ENCODE measurements around the gene NUDT14. TPM values are rescaled to one million over a fixed set of nuclear protein-coding genes. Genes with fewer than 3 reads are reported as not detected.

Gene NUDT14
- total and polyA plus RNA-seq, 2 experiments from 2014 or later, result 14.8 to 38.4 TPM

GRCh38 chr14:105181549-105182295 lies 610 bp upstream of the NUDT14 start (continued):
- TF ChIP-seq ZNF462 (CRISPR knock-in tag; IDR thresholded peaks at IDR 0.05) (no peak), EZH2 (IDR thresholded peaks at IDR 0.05; ENCODE audit: low read depth, unreplicated experiment) (no peak), JUNB (IDR thresholded peaks at IDR 0.05; ENCODE audit: unreplicated experiment) (no peak), CREB1 (CRISPR knock-in tag; IDR thresholded peaks at IDR 0.05; ENCODE audit: low read depth) (no peak), STAT1 (IDR thresholded peaks at IDR 0.05; ENCODE audit: unreplicated experiment) (no peak), REST (IDR thresholded peaks at IDR 0.05; ENCODE audit: unreplicated experiment) (no peak), CTCF (conservative IDR thresholded peaks at IDR 0.05; ENCODE audit: low read depth in 2 of 2) (no peak), POLR2AphosphoS5 (IDR thresholded peaks at IDR 0.05; ENCODE audit: low read depth) (no peak)
